ENCODE results near the gene LLGL1. TPM values are rescaled to one million over a fixed set of nuclear protein-coding genes. Genes with fewer than 3 reads are reported as not detected.
A peak's percentile ranks its signal among the peaks of the same experiment; 100 is the strongest.

The LLGL1 gene
- polyA plus RNA-seq, 4 donors: 2.5 to 15.6 (median 6.2) TPM

- Histone ChIP-seq H3K36me3 (ENCODE audit: control insufficient read depth in 3 of 3, insufficient read depth in 2 of 3, low read depth in 1 of 3, low read length in 3 of 3) (peaks cover 11 to 81% (median 13%) of the 10 kb centered on the region in 3 donors), H3K4me1 (ENCODE audit: control insufficient read depth in 3 of 3, insufficient read depth in 2 of 3, low read depth in 1 of 3, low read length in 2 of 3) (peaks cover 0 to 14% (median 0%) of the 10 kb centered on the region in 3 donors)
Observed at GRCh38 chr17:18197535-18198194, 27.8 kb upstream of the LLGL1 start.

DNA sequence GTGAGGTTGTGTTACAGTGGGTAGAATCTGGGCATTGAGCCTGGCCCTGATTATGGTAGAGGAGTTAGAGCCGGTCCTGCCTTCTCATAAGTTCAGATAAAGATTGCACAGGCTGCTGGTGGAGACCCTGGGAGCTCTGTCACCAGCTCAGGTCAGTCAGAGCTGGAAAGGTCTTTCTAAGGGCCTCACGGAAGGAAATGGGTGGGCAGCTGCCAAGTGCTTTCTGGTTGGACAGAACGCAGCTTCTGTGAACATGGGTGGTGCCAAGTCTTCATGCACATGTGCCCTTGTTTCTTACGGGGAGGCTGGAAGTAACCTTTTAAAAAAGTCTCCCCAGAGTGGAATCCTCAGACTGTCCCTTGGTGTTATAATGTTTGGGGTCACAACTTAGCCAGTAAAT lies 26.9 kb upstream of the LLGL1 start:
- FAIRE-seq (no peak), DNase-seq (no peak)
- peaks cover 8 to 83% (median 13%) of the 10 kb centered on the region in 3 donors for H3K36me3 ChIP-seq (ENCODE audit: control insufficient read depth in 3 of 3, insufficient read depth in 2 of 3, low read depth in 1 of 3, low read length in 3 of 3)
- H3K27ac ChIP-seq (ENCODE audit: low read depth in 1 of 3, low read length in 2 of 3): no peak overlapping the region
- peaks cover 0 to 15% (median 0%) of the 10 kb centered on the region in 3 donors for H3K4me1 ChIP-seq (ENCODE audit: control insufficient read depth in 3 of 3, insufficient read depth in 2 of 3, low read depth in 1 of 3, low read length in 2 of 3)
- no peaks in the 10 kb centered on the region for H3K27me3 ChIP-seq (ENCODE audit: control insufficient read depth in 3 of 3, insufficient read depth in 3 of 3, low read length in 3 of 3)
- WGBS, 3 donors: 60 to 73% (median 67%) methylated on average over 4 of the region's 4 CpGs
- no peaks in the 10 kb centered on the region for H3K9me3 ChIP-seq (ENCODE audit: control insufficient read depth in 2 of 2, insufficient read depth in 1 of 2, low read depth in 1 of 2, low read length in 1 of 2)
- H3K4me3 ChIP-seq (ENCODE audit: low read depth in 1 of 3, low read length in 3 of 3): no peak overlapping the region

More at GRCh38 chr17:18197535-18198194, 27.8 kb upstream of the LLGL1 start:
- Histone ChIP-seq H3K4me3 (ENCODE audit: low read depth in 1 of 3, low read length in 3 of 3) (no peak overlapping the region), H3K27me3 (ENCODE audit: control insufficient read depth in 3 of 3, insufficient read depth in 3 of 3, low read length in 3 of 3) (no peaks in the 10 kb centered on the region), H3K9me3 (ENCODE audit: control insufficient read depth in 2 of 2, insufficient read depth in 1 of 2, low read depth in 1 of 2, low read length in 1 of 2) (no peaks in the 10 kb centered on the region), H3K27ac (ENCODE audit: low read depth in 1 of 3, low read length in 2 of 3) (no peak overlapping the region)
- FAIRE-seq (no peak), DNase-seq (no peak)
- WGBS, 3 donors: 74 to 82% (median 75%) methylated on average over 3 of the region's 3 CpGs

DNA sequence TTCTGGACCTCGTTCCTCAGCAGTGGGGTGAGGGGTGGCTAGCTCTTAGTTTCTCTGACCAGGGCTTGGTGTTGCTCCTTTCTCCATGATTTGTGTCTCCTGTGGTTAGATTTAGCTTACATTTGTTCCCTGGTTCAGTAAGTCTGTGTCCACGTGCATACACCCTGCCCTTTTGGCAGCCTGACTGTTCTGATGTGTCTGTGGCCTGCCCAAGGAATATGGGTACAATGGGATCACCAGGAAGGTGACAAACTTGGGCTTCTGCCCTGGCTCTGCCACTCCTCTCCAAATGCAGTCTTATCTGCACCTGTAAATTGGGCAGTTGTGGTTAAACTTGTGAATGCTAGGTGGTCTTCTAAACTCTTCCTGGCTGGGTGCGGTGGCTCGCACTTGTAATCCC lies 24.3 kb upstream of the LLGL1 start:
- FAIRE-seq: no peak
- no peak for DNase-seq
- 82 to 86% (median 84%) methylated on average over 4 of the region's 4 CpGs for WGBS, 3 donors
- H3K4me3 ChIP-seq (ENCODE audit: low read depth in 1 of 3, low read length in 3 of 3): no peak overlapping the region
- no peaks in the 10 kb centered on the region for H3K27me3 ChIP-seq (ENCODE audit: control insufficient read depth in 3 of 3, insufficient read depth in 3 of 3, low read length in 3 of 3)
- peaks cover 4 to 91% (median 4%) of the 10 kb centered on the region in 3 donors for H3K36me3 ChIP-seq (ENCODE audit: control insufficient read depth in 3 of 3, insufficient read depth in 2 of 3, low read depth in 1 of 3, low read length in 3 of 3)
- peaks cover 0 to 19% (median 0%) of the 10 kb centered on the region in 3 donors for H3K4me1 ChIP-seq (ENCODE audit: control insufficient read depth in 3 of 3, insufficient read depth in 2 of 3, low read depth in 1 of 3, low read length in 2 of 3)
- H3K9me3 ChIP-seq (ENCODE audit: control insufficient read depth in 2 of 2, insufficient read depth in 1 of 2, low read depth in 1 of 2, low read length in 1 of 2): no peaks in the 10 kb centered on the region
- H3K27ac ChIP-seq (ENCODE audit: low read depth in 1 of 3, low read length in 2 of 3): no peak overlapping the region

DNA sequence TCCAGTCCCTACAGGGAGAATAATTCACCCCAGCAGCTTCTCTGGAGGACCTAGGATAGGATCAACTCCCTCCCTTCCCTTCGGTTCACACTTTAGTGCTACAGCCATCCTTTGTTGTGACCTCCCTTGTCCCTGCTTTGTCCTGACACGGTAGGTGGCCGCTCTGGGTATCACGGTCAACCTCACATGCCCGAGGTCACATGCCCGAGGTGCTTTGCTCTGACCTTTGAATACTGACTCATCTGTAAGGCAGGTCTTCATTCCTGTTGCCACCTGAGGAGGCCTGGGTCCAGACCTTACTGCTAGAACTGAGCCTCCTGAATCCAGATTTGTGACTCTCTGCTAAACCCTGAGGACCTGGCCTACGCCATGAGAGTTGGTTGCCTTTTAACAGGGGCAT lies 22.1 kb upstream of the LLGL1 start:
- DNase-seq: peak; percentile 75 to 78
- peak overlapping the region in 2 of 3 donors; percentile 52 to 66 for H3K27ac ChIP-seq (ENCODE audit: low read depth in 1 of 3, low read length in 2 of 3)
- no peak for FAIRE-seq
- no peaks in the 10 kb centered on the region for H3K9me3 ChIP-seq (ENCODE audit: control insufficient read depth in 2 of 2, insufficient read depth in 1 of 2, low read depth in 1 of 2, low read length in 1 of 2)
- H3K4me3 ChIP-seq (ENCODE audit: low read depth in 1 of 3, low read length in 3 of 3): no peak overlapping the region
- H3K36me3 ChIP-seq (ENCODE audit: control insufficient read depth in 3 of 3, insufficient read depth in 2 of 3, low read depth in 1 of 3, low read length in 3 of 3): peaks cover 4 to 95% (median 11%) of the 10 kb centered on the region in 3 donors
- WGBS, 3 donors: 40 to 69% (median 66%) methylated on average over 7 of the region's 7 CpGs
- no peaks in the 10 kb centered on the region for H3K27me3 ChIP-seq (ENCODE audit: control insufficient read depth in 3 of 3, insufficient read depth in 3 of 3, low read length in 3 of 3)
- peaks cover 0 to 19% (median 0%) of the 10 kb centered on the region in 3 donors for H3K4me1 ChIP-seq (ENCODE audit: control insufficient read depth in 3 of 3, insufficient read depth in 2 of 3, low read depth in 1 of 3, low read length in 2 of 3)

DNA sequence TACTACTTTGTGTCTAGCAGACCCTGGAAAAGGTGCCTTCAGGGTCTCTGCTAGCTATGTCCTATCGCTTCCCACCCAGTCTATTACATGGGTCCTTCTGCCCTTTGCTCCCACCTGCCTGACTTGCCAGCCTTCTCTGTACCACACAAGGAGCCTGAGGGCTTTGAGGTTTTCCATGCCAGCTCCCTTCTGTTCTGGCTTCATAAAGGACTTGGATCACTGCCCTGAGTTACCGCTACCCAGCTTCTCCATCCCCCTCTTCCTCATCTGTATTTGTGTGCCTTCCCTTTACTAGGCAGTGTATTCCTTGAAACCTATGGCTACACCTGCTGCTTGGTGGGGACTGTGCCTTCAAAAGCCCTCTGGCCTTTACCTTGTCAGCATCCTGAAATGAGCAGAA lies 19.6 kb upstream of the LLGL1 start:
- FAIRE-seq (no peak), DNase-seq (no peak)
- WGBS, 3 donors: 89 to 95% (median 93%) methylated on average over 2 of the region's 2 CpGs
- H3K9me3 ChIP-seq (ENCODE audit: control insufficient read depth in 2 of 2, insufficient read depth in 1 of 2, low read depth in 1 of 2, low read length in 1 of 2): no peaks in the 10 kb centered on the region
- H3K27ac ChIP-seq (ENCODE audit: low read depth in 1 of 3, low read length in 2 of 3): no peak overlapping the region
- peaks cover 0 to 11% (median 0%) of the 10 kb centered on the region in 3 donors for H3K4me1 ChIP-seq (ENCODE audit: control insufficient read depth in 3 of 3, insufficient read depth in 2 of 3, low read depth in 1 of 3, low read length in 2 of 3)
- H3K4me3 ChIP-seq (ENCODE audit: low read depth in 1 of 3, low read length in 3 of 3): no peak overlapping the region
- peaks cover 16 to 96% (median 23%) of the 10 kb centered on the region in 3 donors for H3K36me3 ChIP-seq (ENCODE audit: control insufficient read depth in 3 of 3, insufficient read depth in 2 of 3, low read depth in 1 of 3, low read length in 3 of 3)
- no peaks in the 10 kb centered on the region for H3K27me3 ChIP-seq (ENCODE audit: control insufficient read depth in 3 of 3, insufficient read depth in 3 of 3, low read length in 3 of 3)

DNA sequence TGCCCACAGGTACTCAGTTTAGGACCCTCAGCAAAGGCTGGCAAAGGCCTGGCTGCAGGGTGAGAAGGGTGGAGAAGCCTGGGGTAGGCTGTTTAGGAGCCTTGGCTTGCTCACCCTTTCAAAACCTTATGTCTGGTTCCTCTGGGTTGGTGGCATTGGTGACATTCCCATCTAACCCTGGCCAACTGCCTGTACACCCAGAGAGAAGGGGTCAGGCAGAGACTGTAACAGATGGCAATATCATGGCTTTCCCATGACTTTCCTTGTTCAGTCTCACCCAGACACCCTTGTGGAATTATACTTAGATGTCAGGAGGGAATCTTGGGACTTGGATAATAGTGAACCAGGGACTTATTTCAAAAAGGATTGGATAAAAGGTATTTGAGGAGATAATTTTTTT lies 18.5 kb upstream of the LLGL1 start:
- Histone ChIP-seq H3K27ac (ENCODE audit: low read depth in 1 of 3, low read length in 2 of 3) (no peak overlapping the region), H3K9me3 (ENCODE audit: control insufficient read depth in 2 of 2, insufficient read depth in 1 of 2, low read depth in 1 of 2, low read length in 1 of 2) (no peaks in the 10 kb centered on the region), H3K4me3 (ENCODE audit: low read depth in 1 of 3, low read length in 3 of 3) (no peak overlapping the region), H3K27me3 (ENCODE audit: control insufficient read depth in 3 of 3, insufficient read depth in 3 of 3, low read length in 3 of 3) (no peaks in the 10 kb centered on the region), H3K36me3 (ENCODE audit: control insufficient read depth in 3 of 3, insufficient read depth in 2 of 3, low read depth in 1 of 3, low read length in 3 of 3) (peaks cover 16 to 88% (median 23%) of the 10 kb centered on the region in 3 donors), H3K4me1 (ENCODE audit: control insufficient read depth in 3 of 3, insufficient read depth in 2 of 3, low read depth in 1 of 3, low read length in 2 of 3) (peaks cover 0 to 10% (median 0%) of the 10 kb centered on the region in 3 donors)
- FAIRE-seq (no peak), DNase-seq (no peak)

- H3K36me3 ChIP-seq (ENCODE audit: control insufficient read depth in 3 of 3, insufficient read depth in 2 of 3, low read depth in 1 of 3, low read length in 3 of 3): peaks cover 16 to 78% (median 23%) of the 10 kb centered on the region in 3 donors
- 92% methylated on average over 19 of the region's 19 CpGs for WGBS, 3 donors
Observed at GRCh38 chr17:18208092-18208491, 17.3 kb upstream of the LLGL1 start.

GRCh38 chr17:18213666-18214270 lies 11.7 kb upstream of the LLGL1 start:
- FAIRE-seq (no peak), DNase-seq (no peak)
- Histone ChIP-seq H3K9me3 (ENCODE audit: control insufficient read depth in 2 of 2, insufficient read depth in 1 of 2, low read depth in 1 of 2, low read length in 1 of 2) (no peaks in the 10 kb centered on the region), H3K27ac (ENCODE audit: low read depth in 1 of 3, low read length in 2 of 3) (no peak overlapping the region), H3K4me3 (ENCODE audit: low read depth in 1 of 3, low read length in 3 of 3) (no peak overlapping the region), H3K4me1 (ENCODE audit: control insufficient read depth in 3 of 3, insufficient read depth in 2 of 3, low read depth in 1 of 3, low read length in 2 of 3) (no peaks in the 10 kb centered on the region), H3K27me3 (ENCODE audit: control insufficient read depth in 3 of 3, insufficient read depth in 3 of 3, low read length in 3 of 3) (no peaks in the 10 kb centered on the region), H3K36me3 (ENCODE audit: control insufficient read depth in 3 of 3, insufficient read depth in 2 of 3, low read depth in 1 of 3, low read length in 3 of 3) (peaks cover 8 to 22% (median 9%) of the 10 kb centered on the region in 3 donors)
- WGBS, 3 donors: 74 to 78% (median 75%) methylated on average over 7 of the region's 7 CpGs

More at GRCh38 chr17:18208092-18208491, 17.3 kb upstream of the LLGL1 start:
- Histone ChIP-seq H3K4me1 (ENCODE audit: control insufficient read depth in 3 of 3, insufficient read depth in 2 of 3, low read depth in 1 of 3, low read length in 2 of 3) (peaks cover 0 to 4% (median 0%) of the 10 kb centered on the region in 3 donors), H3K27me3 (ENCODE audit: control insufficient read depth in 3 of 3, insufficient read depth in 3 of 3, low read length in 3 of 3) (no peaks in the 10 kb centered on the region), H3K4me3 (ENCODE audit: low read depth in 1 of 3, low read length in 3 of 3) (no peak overlapping the region), H3K9me3 (ENCODE audit: control insufficient read depth in 2 of 2, insufficient read depth in 1 of 2, low read depth in 1 of 2, low read length in 1 of 2) (no peaks in the 10 kb centered on the region), H3K27ac (ENCODE audit: low read depth in 1 of 3, low read length in 2 of 3) (no peak overlapping the region)
- FAIRE-seq (no peak), DNase-seq (no peak)

All from small intestine (tissue), 7 donors.